WTC11 (cell line): ENCODE data around the gene RPTOR. TPM values are rescaled to one million over a fixed set of nuclear protein-coding genes. Genes with fewer than 3 reads are reported as not detected.

Experiments
- ATAC-seq: fragments of 200-7000 bp; cut with Tn5 transposase; 2 replicates; pipeline ENCODE4 v1.10.0; 2021; ENCODE audit warnings: mild to moderate bottlenecking, moderate library complexity
- CTCF ChIA-PET: fragments of 300-600 bp; sonication (Branson Sonifier 250); formaldehyde crosslinking; loops from one replicate; lab custom pipeline; 2021; ENCODE audit warnings: antibody characterized with exemption; lab: Charles Lee
- POLR2A ChIA-PET: fragments of 350-600 bp; sonication (Branson Sonifier 250); formaldehyde crosslinking; loops from one replicate; lab custom pipeline; 2021; ENCODE audit warnings: antibody characterized with exemption; lab: Charles Lee
- DNase-seq: peaks from one replicate; pipeline ENCODE4 v3.0.0; 2021; ENCODE audit warnings: low spot score
- H3K27ac Mint-ChIP-seq: 2 replicates; pipeline ENCODE4 v1.8.0; 2021; ENCODE audit warnings: mixed read lengths
- H3K27me3 Mint-ChIP-seq: 2 replicates; pipeline ENCODE4 v1.8.0; 2021; ENCODE audit warnings: low read depth, mild to moderate bottlenecking, moderate library complexity, mixed read lengths
- H3K36me3 Mint-ChIP-seq: 2 replicates; pipeline ENCODE4 v1.8.0; 2021; ENCODE audit warnings: mixed read lengths
- H3K4me1 Mint-ChIP-seq: 2 replicates; pipeline ENCODE4 v1.8.0; 2022; ENCODE audit warnings: mixed read lengths
- H3K4me3 Mint-ChIP-seq: 2 replicates; pipeline ENCODE4 v1.8.0; 2021; ENCODE audit warnings: mild to moderate bottlenecking, moderate library complexity, mixed read lengths
- H3K9me3 Mint-ChIP-seq: 2 replicates; pipeline ENCODE4 v1.8.0; 2021; ENCODE audit warnings: mixed read lengths
- CBFB ChIP-seq: sonication (generic); formaldehyde crosslinking; IDR thresholded peaks from 2 replicates; pipeline ENCODE4 v1.8.1; 2022; ENCODE audit warnings: mild to moderate bottlenecking, low read depth, missing genetic modification reagents
- CDX4 ChIP-seq: fragments of 250-450 bp; sonication (Bioruptor Pico); IDR thresholded peaks from 2 replicates; pipeline ENCODE4 v1.9.0; 2021; ENCODE audit warnings: moderate library complexity, mild to moderate bottlenecking, inconsistent platforms, borderline replicate concordance
- FOXP4 ChIP-seq: sonication (generic); formaldehyde crosslinking; IDR thresholded peaks from 2 replicates; pipeline ENCODE4 v1.8.0; 2022; ENCODE audit warnings: mild to moderate bottlenecking, missing genetic modification reagents
- GRHL2 ChIP-seq: fragments of 250-450 bp; sonication (Bioruptor Pico); IDR thresholded peaks from 2 replicates; pipeline ENCODE4 v1.8.0; 2022; ENCODE audit warnings: mild to moderate bottlenecking, moderate library complexity; ENCODE audit not compliant: insufficient replicate concordance, severe bottlenecking
- GTF2I ChIP-seq: fragments of 250-450 bp; sonication (Bioruptor Pico); conservative IDR thresholded peaks from 2 replicates; pipeline ENCODE4 v1.4.0; 2021; ENCODE audit warnings: mild to moderate bottlenecking
- KAT7 ChIP-seq: sonication (generic); formaldehyde crosslinking; IDR thresholded peaks from 2 replicates; pipeline ENCODE4 v1.8.1; 2023; ENCODE audit warnings: missing genetic modification reagents, mild to moderate bottlenecking, borderline replicate concordance
- MLX ChIP-seq: sonication (generic); formaldehyde crosslinking; IDR thresholded peaks from 2 replicates; pipeline ENCODE4 v1.8.1; 2023; ENCODE audit warnings: mild to moderate bottlenecking, missing genetic modification reagents, moderate library complexity
- NFATC4 ChIP-seq: fragments of 250-450 bp; sonication (Bioruptor Pico); IDR thresholded peaks from 2 replicates; pipeline ENCODE4 v1.9.0; 2021; ENCODE audit warnings: mild to moderate bottlenecking
- NFE2L1 ChIP-seq: sonication (generic); formaldehyde crosslinking; IDR thresholded peaks from 2 replicates; pipeline ENCODE4 v1.8.1; 2023; ENCODE audit warnings: missing genetic modification reagents
- NFYB ChIP-seq: sonication (generic); formaldehyde crosslinking; conservative IDR thresholded peaks from 2 replicates; pipeline ENCODE4 v1.8.0; 2022; ENCODE audit warnings: low read depth, missing genetic modification reagents
- TEAD1 ChIP-seq: sonication (generic); formaldehyde crosslinking; IDR thresholded peaks from 2 replicates; pipeline ENCODE4 v1.8.0; 2022; ENCODE audit warnings: mild to moderate bottlenecking, missing genetic modification reagents
- ZBTB21 ChIP-seq: sonication (generic); formaldehyde crosslinking; IDR thresholded peaks from 2 replicates; pipeline ENCODE4 v1.8.1; 2023; ENCODE audit warnings: mild to moderate bottlenecking, missing genetic modification reagents, borderline replicate concordance
- ZNF219 ChIP-seq: sonication (generic); formaldehyde crosslinking; IDR thresholded peaks from 2 replicates; pipeline ENCODE4 v1.8.0; 2023; ENCODE audit warnings: missing genetic modification reagents, mild to moderate bottlenecking, borderline replicate concordance
- ZNF232 ChIP-seq: sonication (generic); formaldehyde crosslinking; IDR thresholded peaks from 2 replicates; pipeline ENCODE4 v1.8.0; 2022; ENCODE audit warnings: mild to moderate bottlenecking, missing genetic modification reagents
- ZNF281 ChIP-seq: sonication (generic); formaldehyde crosslinking; IDR thresholded peaks from 2 replicates; pipeline ENCODE4 v1.8.0; 2023; ENCODE audit warnings: mild to moderate bottlenecking, missing genetic modification reagents
- ZNF317 ChIP-seq: sonication (generic); formaldehyde crosslinking; IDR thresholded peaks from 2 replicates; pipeline ENCODE4 v1.8.1; 2023; ENCODE audit warnings: low read depth, mild to moderate bottlenecking, moderate library complexity, missing genetic modification reagents, borderline replicate concordance
- ZNF425 ChIP-seq: fragments of 250-450 bp; sonication (Bioruptor Pico); conservative IDR thresholded peaks from 2 replicates; pipeline ENCODE4 v1.9.0; 2021; ENCODE audit warnings: mild to moderate bottlenecking
- ZNF532 ChIP-seq: fragments of 250-450 bp; sonication (Bioruptor Pico); IDR thresholded peaks from 2 replicates; pipeline ENCODE4 v1.9.0; 2021; ENCODE audit warnings: mild to moderate bottlenecking, borderline replicate concordance
- total RNA-seq: library from RNA; stranded (reverse); gene quantifications from 3 replicates; pipeline ENCODE4 v1.2.3, GENCODE V29; 2021

The RPTOR gene
- total RNA-seq, 1 experiment from 2014 or later, result 41.0 TPM

GRCh38 chr17:80507965-80508364 lies 36.7 kb upstream of the RPTOR start:
- no peak for DNase-seq
- TF ChIP-seq TEAD1, result no peak
- no peak for TF ChIP-seq ZNF532 (CRISPR knock-in tag)
- no peak for TF ChIP-seq NFE2L1 (CRISPR knock-in tag)
- no peak for TF ChIP-seq FOXP4 (CRISPR knock-in tag)
- no peak for TF ChIP-seq MLX (CRISPR knock-in tag)
- no peak for TF ChIP-seq ZNF317 (CRISPR knock-in tag)
- no peak for TF ChIP-seq CBFB (CRISPR knock-in tag)
- no peak for TF ChIP-seq ZNF425 (CRISPR knock-in tag)
- no peak for TF ChIP-seq ZBTB21
- TF ChIP-seq NFATC4, result no peak
- no peak for TF ChIP-seq KAT7 (CRISPR knock-in tag)
- no peak for TF ChIP-seq ZNF281 (CRISPR knock-in tag)
- no peak for TF ChIP-seq GTF2I (CRISPR knock-in tag)
- TF ChIP-seq ZNF232 (CRISPR knock-in tag), result no peak
- no peak for TF ChIP-seq CDX4 (CRISPR knock-in tag)
- TF ChIP-seq ZNF219 (CRISPR knock-in tag), result no peak
- no peak for TF ChIP-seq NFYB (CRISPR knock-in tag)
- no peak for TF ChIP-seq GRHL2 (CRISPR knock-in tag)
- TF ChIP-seq, all 79 proteins: peak for 0
- Mint-ChIP-seq H3K27ac (no peak overlapping the region), H3K4me1 (no peaks in the 10 kb centered on the region), H3K4me3 (no peak overlapping the region), H3K9me3 (no peaks in the 10 kb centered on the region), H3K27me3 (no peaks in the 10 kb centered on the region), H3K36me3 (no peaks in the 10 kb centered on the region)
- no peak for ATAC-seq
- CTCF ChIA-PET, result interaction anchor here (1.0 to 4.2 kb wide), 3 partner anchors 32 to 83 kb away, joined by 3 to 20 read pairs (median 3); no protein-coding TSS in a partner anchor
- POLR2A ChIA-PET, result no interaction called here
